Activated CD8-positive, alpha-beta T cell treated with anti-CD3 and anti-CD28 coated beads for 36 hours (primary cell): ENCODE data around the gene NUP210. TPM values are rescaled to one million over a fixed set of nuclear protein-coding genes. Genes with fewer than 3 reads are reported as not detected.

Source experiments
- ATAC-seq: fragments of 200-7000 bp; cut with Tn5 transposase; one replicate; pipeline ENCODE4 v1.10.0; 2021; ENCODE audit warnings: mild to moderate bottlenecking, moderate library complexity
- CTCF ChIA-PET: fragments of 350-600 bp; sonication (Branson Sonifier 250); formaldehyde crosslinking; loops from one replicate; lab custom pipeline; 2021; ENCODE audit warnings: antibody characterized with exemption; lab: Charles Lee
- POLR2A ChIA-PET: fragments of 350-600 bp; sonication (Branson Sonifier 250); formaldehyde crosslinking; loops from one replicate; lab custom pipeline; 2021; ENCODE audit warnings: antibody characterized with exemption; lab: Charles Lee
- DNase-seq: peaks from one replicate; pipeline ENCODE4 v3.0.0-alpha.2; 2020
- H3K27ac Mint-ChIP-seq: one replicate; pipeline ENCODE4 v1.8.0; 2021; ENCODE audit warnings: mild to moderate bottlenecking, mixed read lengths
- H3K27me3 Mint-ChIP-seq: one replicate; pipeline ENCODE4 v1.8.0; 2021; ENCODE audit warnings: mixed read lengths
- H3K36me3 Mint-ChIP-seq: one replicate; pipeline ENCODE4 v1.8.0; 2021; ENCODE audit warnings: low read depth, mixed read lengths
- H3K4me1 Mint-ChIP-seq: one replicate; pipeline ENCODE4 v1.8.0; 2021; ENCODE audit warnings: low read depth, mixed read lengths
- H3K4me3 Mint-ChIP-seq: one replicate; pipeline ENCODE4 v1.8.0; 2021; ENCODE audit warnings: mild to moderate bottlenecking, moderate library complexity, mixed read lengths
- H3K9me3 Mint-ChIP-seq: one replicate; pipeline ENCODE4 v1.8.0; 2021; ENCODE audit warnings: mixed read lengths
- CTCF ChIP-seq: fragments of 200-600 bp; IDR thresholded peaks from one replicate; pipeline ENCODE4 v1.8.0; 2022; ENCODE audit warnings: antibody characterized with exemption, mild to moderate bottlenecking
- intact Hi-C: fragments of 100-400 bp; cut with micrococcal nuclease; formaldehyde crosslinking; loops from one replicate; pipeline ENCODE4 v1.10.0; 2022
- total RNA-seq, 2 experiments: library from RNA; stranded (reverse); gene quantifications; one replicate each; pipeline ENCODE4 v1.2.3, GENCODE V29; 2021

NUP210 gene
- total RNA-seq, 2 experiments from 2014 or later, result 142 to 143 TPM

GRCh38 chr3:13424865-13425617 lies 4.9 kb upstream of the NUP210 start:
- intact Hi-C loops, result no loop called here
- Mint-ChIP-seq H3K27me3 (no peaks in the 10 kb centered on the region), H3K36me3 (peaks cover 2% of the 10 kb centered on the region), H3K4me3 (no peak overlapping the region), H3K9me3 (peaks cover 3% of the 10 kb centered on the region), H3K4me1 (peaks cover 45% of the 10 kb centered on the region), H3K27ac (no peak overlapping the region)
- no peak for ATAC-seq
- no peak for DNase-seq
- POLR2A ChIA-PET, result interaction anchor here (0.7 to 1.7 kb wide), 6 partner anchors 8 to 55 kb away, joined by 3 to 8 read pairs (median 4); partner anchors contain the start of gene HDAC11
- CTCF ChIA-PET, result interaction anchor here (1.2 to 1.3 kb wide), 2 partner anchors 11 to 30 kb away, joined by 3 to 4 read pairs; no protein-coding TSS in a partner anchor
- no peak for TF ChIP-seq CTCF

GRCh38 chr3:13424141-13424844 lies 4.2 kb upstream of the NUP210 start:
- ATAC-seq (no peak), DNase-seq (no peak)
- ChIA-PET CTCF (no interaction called here), POLR2A (interaction anchor here (1.1 to 1.7 kb wide), 3 partner anchors 10 to 56 kb away, joined by 3 to 4 read pairs (median 4); partner anchors contain the start of gene HDAC11)
- H3K36me3 Mint-ChIP-seq, result peaks cover 4% of the 10 kb centered on the region
- H3K27me3 Mint-ChIP-seq, result no peaks in the 10 kb centered on the region
- H3K27ac Mint-ChIP-seq, result no peak overlapping the region
- intact Hi-C loops, result no loop called here
- no peak for TF ChIP-seq CTCF
- peaks cover 44% of the 10 kb centered on the region for H3K4me1 Mint-ChIP-seq
- H3K9me3 Mint-ChIP-seq, result peaks cover 2% of the 10 kb centered on the region
- H3K4me3 Mint-ChIP-seq, result no peak overlapping the region

GRCh38 chr3:13420831-13421765 lies 976 bp upstream of the NUP210 start:
- peak overlapping the region; percentile 86 for H3K4me3 Mint-ChIP-seq
- ATAC-seq (peak; percentile 79), DNase-seq (peak; percentile 94)
- no peaks in the 10 kb centered on the region for H3K9me3 Mint-ChIP-seq
- H3K4me1 Mint-ChIP-seq, result peaks cover 51% of the 10 kb centered on the region
- H3K36me3 Mint-ChIP-seq, result peaks cover 35% of the 10 kb centered on the region
- ChIA-PET POLR2A (interaction anchor here (0.8 to 4.1 kb wide), 11 partner anchors 11 to 580 kb away, joined by 3 to 35 read pairs (median 4); partner anchors contain the start of gene HDAC11), CTCF (interaction anchor here (1.2 to 9.2 kb wide), 3 partner anchors 32 to 37 kb away, joined by 3 to 125 read pairs (median 4); no protein-coding TSS in a partner anchor)
- peak overlapping the region; percentile 99 for H3K27ac Mint-ChIP-seq
- intact Hi-C loops, result loop anchor here (2.0 kb wide), 1 partner anchor 30 kb away; no protein-coding TSS in a partner anchor
- H3K27me3 Mint-ChIP-seq, result no peaks in the 10 kb centered on the region
- TF ChIP-seq CTCF, result no peak

GRCh38 chr3:13419505-13420044 lies 547 bp downstream of the NUP210 start:
- Mint-ChIP-seq H3K36me3 (peaks cover 44% of the 10 kb centered on the region), H3K4me1 (peaks cover 51% of the 10 kb centered on the region), H3K27me3 (no peaks in the 10 kb centered on the region), H3K4me3 (peak overlapping the region; percentile 90), H3K9me3 (no peaks in the 10 kb centered on the region), H3K27ac (peak overlapping the region; percentile 96)
- peak; percentile 32 for TF ChIP-seq CTCF
- peak; percentile 27 for ATAC-seq
- ChIA-PET CTCF (interaction anchor here (0.9 to 9.2 kb wide), 3 partner anchors 14 to 39 kb away, joined by 3 to 125 read pairs (median 4); no protein-coding TSS in a partner anchor), POLR2A (interaction anchor here (0.7 to 4.1 kb wide), 16 partner anchors 8 to 579 kb away, joined by 3 to 35 read pairs (median 5); partner anchors contain the start of gene HDAC11)
- peak; percentile 63 for DNase-seq
- intact Hi-C loops, result loop anchor here (2.0 kb wide), 1 partner anchor 31 kb away; no protein-coding TSS in a partner anchor
